HG03159 (cell line): Measurements from ENCODE around the gene GRM4.
"Not testable (repeated sequence)": the region's sequence is repeated elsewhere in the genome, so short reads cannot be mapped to it uniquely, and the experiment has no call there.

ENCODE experiments used
- ATAC-seq: cut with Tn5 transposase; IDR thresholded peaks from one replicate; pipeline ENCODE4 v1.9.1; 2021; ENCODE audit warnings: mild to moderate bottlenecking, moderate library complexity; ENCODE audit not compliant: unreplicated experiment

GRM4 gene

DNA sequence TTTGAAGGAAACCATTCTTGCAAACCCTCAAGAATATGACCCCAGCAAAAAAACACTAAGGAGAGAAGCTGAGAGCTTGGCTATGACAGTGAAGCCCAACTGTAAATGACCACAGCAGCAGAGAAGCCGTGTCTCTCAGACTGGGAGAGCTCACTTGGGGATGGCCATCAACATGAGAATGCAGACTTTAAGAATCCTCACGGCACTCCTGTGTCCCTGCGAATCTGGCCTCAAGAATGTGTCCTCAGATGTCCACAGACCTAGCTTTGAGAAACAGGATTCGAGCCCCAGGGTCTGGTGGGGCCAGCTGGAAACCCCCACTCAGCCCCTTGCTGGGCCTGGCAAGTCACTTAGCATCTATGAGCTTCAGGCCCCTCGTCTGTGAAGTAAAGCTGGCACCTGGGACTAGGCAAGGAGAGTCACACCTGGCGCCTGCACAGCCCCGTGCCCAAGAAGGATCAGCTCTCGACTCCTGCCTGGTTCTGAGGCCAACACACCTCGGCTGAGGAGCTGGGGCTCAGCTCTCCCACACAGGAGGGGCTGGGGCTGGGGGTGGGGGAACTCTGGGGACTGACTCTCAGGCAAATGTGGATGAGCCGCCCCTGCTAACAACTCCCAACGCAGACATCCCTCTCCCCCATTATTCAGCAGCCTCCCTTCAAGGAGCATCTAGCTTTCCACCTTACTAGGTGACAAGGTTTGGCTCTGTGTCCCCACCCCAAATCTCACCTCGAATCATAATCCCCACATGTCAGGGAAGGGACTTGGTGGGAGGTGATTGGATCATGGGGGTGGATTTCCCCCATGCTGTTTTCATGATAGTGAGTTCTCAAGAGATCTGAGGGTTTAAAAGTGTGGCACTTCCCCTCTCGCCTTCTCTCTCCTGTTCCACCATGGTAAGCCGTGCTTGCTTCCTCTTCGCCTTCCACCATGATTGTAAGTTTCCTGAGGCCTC is 97.7 kb downstream of the GRM4 start:
- ATAC-seq, result no peak

DNA sequence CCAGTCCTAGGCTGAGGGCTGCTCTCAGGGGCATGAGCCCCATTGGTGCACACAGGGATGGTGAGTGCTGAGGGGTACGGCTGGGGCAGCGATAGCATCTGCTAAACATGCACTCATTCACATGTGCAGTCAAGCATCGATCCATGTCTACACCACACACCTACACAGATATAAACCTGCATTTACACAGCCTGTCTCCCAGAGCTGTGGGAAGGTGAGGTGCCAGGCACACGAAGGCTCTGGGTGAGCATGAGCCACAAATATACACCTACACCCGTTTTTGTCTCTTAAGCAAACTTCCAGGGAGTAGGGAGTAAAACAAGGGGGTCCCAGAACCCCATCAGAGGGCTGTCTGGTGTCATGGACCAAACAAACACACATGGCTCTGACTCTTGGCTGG is 99.3 kb downstream of the GRM4 start:
- ATAC-seq, result no peak

DNA sequence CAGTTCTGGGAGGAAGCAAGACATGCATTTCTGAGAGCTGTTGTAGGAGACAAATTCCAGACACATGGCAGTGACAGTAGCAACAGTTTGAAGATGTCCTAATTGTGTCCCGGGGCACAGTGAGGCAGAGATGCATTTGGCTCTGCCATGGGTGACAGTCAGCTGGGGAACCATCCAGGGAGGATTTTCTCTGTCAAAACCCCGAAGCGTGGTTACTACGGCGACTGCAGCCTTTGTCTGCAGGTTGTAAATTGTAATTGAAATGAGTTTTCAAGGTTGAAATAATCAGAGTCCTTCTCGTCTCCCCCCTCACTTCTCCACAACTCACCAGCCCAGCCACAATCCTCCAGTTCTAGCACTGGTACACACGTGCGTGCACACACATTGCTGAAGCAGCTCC is 100.1 kb downstream of the GRM4 start:
- no peak for ATAC-seq

GRCh38 chr6:34044945-34045595 is 100.8 kb downstream of the GRM4 start:
- ATAC-seq, result no peak

DNA sequence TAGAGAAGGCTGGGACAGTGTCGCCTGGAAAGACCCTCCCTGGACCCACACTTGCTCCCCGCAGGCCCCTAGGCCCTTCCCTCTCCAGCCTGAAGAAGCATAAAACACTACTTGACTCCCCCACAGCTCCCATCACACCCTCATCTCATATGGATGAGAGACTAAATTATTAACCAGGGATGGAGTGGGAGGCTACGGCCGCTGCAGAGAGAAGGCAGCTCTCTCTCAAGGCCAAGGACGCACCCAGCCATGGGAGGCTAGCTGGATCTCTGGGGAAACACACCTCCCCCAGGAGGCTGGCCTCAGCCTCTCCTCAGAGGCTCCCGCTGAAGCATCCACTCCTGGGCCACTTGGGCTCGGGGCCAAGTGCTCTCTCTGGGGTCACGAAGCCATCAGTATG is 102.5 kb downstream of the GRM4 start:
- ATAC-seq, result no peak

GRCh38 chr6:34041998-34042397 is 103.9 kb downstream of the GRM4 start:
- not testable (repeated sequence) for ATAC-seq

- ATAC-seq, result no peak
These were observed 104.5 kb downstream of the GRM4 start for GRCh38 chr6:34041385-34041784.

GRCh38 chr6:34039943-34040342 is 105.9 kb downstream of the GRM4 start:
- no peak for ATAC-seq

GRCh38 chr6:34037151-34037550 is 108.7 kb downstream of the GRM4 start:
- ATAC-seq, result no peak

DNA sequence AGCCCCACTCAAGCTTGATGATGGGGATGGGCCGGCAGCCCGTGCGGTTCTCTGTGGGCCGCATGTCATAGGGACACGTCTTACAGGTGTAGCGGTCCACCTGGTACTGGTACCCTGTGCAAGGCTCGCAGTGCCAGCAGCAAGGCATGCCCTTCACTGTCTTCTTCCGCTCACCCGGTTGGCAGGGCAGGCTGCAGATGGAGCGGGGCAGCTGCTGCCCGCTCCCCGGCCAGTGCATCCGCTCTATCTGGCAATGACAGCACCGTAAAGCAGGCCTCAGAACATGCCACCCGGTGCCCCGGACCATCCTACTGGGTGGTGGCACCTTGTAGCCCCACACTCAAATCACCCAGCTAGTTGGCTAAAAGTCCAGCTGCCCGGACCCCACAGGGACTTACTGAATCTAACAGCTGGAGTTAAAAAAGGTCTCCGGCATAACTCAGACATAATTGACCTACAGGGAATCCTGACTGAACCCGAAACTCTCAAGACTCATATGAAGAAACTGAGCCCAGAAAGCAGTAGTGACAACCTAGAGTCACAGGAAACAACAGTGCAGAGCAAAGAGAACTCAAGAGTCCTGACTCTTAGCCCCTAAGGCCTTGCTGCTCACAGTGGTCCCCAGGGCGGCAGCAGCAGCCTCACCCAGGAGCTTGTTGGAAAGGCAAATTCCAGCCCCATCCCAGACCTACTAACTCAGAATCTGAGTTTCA is 109.4 kb downstream of the GRM4 start:
- ATAC-seq, result no peak

DNA sequence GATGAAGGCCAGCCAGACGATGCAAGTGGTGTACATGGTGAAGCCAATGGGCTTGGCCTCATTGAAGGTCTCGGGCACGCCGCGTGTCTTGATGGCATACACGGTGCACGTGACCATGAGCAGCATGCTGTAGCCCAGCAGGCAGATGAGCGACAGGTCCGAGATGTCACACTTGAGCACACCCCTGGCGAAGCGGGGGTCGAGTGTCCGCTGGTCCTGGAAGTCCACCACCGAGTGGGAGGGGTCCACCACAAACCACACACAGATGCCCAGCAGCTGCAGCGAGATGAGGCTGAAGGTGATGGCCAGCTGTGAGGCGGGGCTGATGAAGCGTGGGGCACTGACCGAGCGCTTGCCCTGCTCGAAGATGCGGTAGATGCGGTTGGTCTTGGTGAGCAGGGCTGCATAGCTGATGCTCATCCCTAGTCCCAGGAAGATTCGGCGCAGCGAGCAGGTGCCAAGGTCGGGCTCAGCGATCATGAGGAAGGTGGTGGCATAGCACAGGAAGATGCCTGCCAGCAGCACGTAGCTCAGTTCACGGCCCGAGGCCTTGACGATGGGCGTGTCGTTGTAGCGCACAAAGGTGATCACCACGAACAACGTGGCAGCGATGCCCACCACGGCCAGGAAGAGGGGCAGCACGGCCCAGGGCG is 110.1 kb downstream of the GRM4 start:
- no peak for ATAC-seq

DNA sequence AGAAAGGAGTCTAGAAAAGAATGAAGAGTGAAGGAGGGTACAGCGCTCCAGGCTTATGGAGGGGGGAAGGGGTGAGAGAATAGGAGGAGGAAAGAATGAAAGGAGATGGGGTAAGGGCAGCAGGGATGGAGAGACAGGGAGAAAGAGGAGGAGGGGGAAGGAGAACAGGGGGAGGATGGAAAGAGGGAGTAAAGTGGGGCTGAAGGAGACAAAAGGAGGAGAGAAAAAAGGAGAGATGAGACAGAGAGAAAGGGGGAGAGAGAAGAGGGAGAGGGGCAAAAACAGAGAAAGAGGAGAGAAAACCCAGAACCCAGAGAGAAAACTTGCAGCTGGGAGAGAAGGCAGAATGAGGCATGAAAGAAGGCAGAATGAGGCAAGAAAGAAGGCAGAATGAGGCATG is 110.7 kb downstream of the GRM4 start:
- ATAC-seq, result no peak

GRCh38 chr6:34032856-34033255 is 113.0 kb downstream of the GRM4 start:
- no peak for ATAC-seq

DNA sequence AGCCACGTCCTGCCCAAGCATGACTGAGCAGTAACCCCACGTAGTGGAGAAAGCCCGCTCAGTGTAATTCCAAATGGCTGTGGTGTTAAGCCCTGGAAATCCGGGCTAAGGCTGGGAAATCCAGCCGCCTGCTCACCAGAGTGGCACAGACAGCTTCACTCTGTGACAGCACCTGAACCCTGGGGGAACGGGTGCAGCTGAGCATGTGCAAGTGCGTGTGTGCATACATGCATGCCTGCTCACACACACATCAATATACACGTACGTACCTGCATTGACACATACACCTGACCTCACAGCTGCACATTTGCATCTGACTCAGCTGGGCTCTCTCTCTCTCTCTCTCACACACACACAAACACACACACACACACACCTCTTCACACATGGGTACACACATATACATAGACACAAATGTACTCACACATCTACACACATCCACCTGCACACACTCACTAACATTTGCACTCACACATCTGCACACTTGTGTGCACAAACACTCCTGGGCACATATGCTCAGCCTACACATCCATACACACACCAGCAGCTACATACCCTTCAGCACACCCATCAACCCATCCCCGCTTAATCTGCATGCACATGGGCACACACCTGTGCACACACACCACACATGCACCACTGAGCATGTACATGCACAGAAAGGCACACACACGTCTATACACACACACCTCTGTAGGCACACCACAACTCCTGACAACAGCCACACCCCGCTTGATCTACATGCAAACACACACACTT is 114.1 kb downstream of the GRM4 start:
- ATAC-seq, result no peak

- ATAC-seq, result no peak
These were observed 114.9 kb downstream of the GRM4 start for GRCh38 chr6:34030831-34031624.

GRCh38 chr6:34029489-34030280 is 116.2 kb downstream of the GRM4 start:
- ATAC-seq, result no peak

DNA sequence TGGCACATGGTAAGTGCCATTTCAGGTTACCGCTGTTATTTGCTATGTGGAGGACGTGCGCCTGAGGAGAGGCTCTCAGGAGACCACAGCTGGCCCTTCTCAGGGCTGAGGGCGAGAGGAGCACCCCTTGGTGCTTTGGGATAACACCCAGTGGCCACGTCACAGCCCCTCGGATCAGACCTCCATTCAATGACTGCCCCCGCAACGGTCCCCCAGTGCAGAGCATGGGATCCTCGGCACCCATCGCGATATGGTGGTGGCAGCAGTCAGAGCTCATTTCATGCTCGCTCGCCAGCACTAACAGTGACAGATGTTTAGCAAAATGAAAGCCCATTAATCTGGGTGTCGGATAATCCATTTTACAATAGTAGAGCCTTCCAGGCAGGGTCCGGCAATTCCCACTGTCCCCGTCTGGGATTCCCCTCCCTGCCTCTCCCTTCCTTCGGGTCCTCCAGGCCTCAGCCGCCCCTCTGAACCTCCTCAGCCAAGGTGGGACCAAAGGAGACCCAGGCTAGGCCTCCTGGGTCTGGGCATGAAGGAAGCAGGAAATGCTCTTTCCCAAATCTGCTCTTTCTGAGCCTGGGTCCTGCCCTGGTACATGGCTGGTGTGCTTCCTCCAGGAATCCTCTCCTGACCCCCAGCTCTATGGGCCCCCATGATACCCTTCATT is 117.1 kb downstream of the GRM4 start:
- no peak for ATAC-seq

GRCh38 chr6:34027939-34028441 is 117.9 kb downstream of the GRM4 start:
- no peak for ATAC-seq
